GM04503 (cell line): Measurements from ENCODE around the gene DPP7.

Source experiments
- DNase-seq: peaks from one replicate; pipeline ENCODE4 v3.0.0-alpha.2; 2012; ENCODE audit warnings: low read depth

Gene DPP7

GRCh38 chr9:137086531-137087408 lies 27.8 kb downstream of the DPP7 start, which contains the start of gene MAN1B1:
TSS of gene MAN1B1 (plus strand) at chr9:137086985. CDS start at chr9:137087000, 15 bp downstream.
- DNase-seq, result peak; percentile 88

GRCh38 chr9:137085920-137086530 lies 28.5 kb downstream of the DPP7 start:
- DNase-seq, result no peak

- no peak for DNase-seq
Observed at GRCh38 chr9:137084526-137084925, 30.0 kb downstream of the DPP7 start.

- peak; percentile 87 for DNase-seq
Observed at GRCh38 chr9:137083394-137084004, 31.0 kb downstream of the DPP7 start.

- DNase-seq, result no peak
Observed at GRCh38 chr9:137082925-137083290, 31.6 kb downstream of the DPP7 start.

GRCh38 chr9:137082222-137082924 lies 32.2 kb downstream of the DPP7 start:
- no peak for DNase-seq

GRCh38 chr9:137080260-137081122 lies 34.0 kb downstream of the DPP7 start:
- DNase-seq, result no peak

GRCh38 chr9:137079401-137079787 lies 35.1 kb downstream of the DPP7 start:
- DNase-seq, result no peak

GRCh38 chr9:137078701-137079400 lies 35.7 kb downstream of the DPP7 start:
- no peak for DNase-seq

- no peak for DNase-seq
Observed at GRCh38 chr9:137077758-137078693, 36.5 kb downstream of the DPP7 start.

- no peak for DNase-seq
Observed at GRCh38 chr9:137077010-137077747, 37.4 kb downstream of the DPP7 start, which contains the start of gene UAP1L1. TSS of gene UAP1L1 (plus strand) at chr9:137077517. CDS start at chr9:137077533, 16 bp downstream.

- DNase-seq, result no peak
Observed at GRCh38 chr9:137076636-137077009, 37.9 kb downstream of the DPP7 start.

GRCh38 chr9:137075275-137075775 lies 39.2 kb downstream of the DPP7 start:
- DNase-seq, result no peak

GRCh38 chr9:137074657-137075274 lies 39.8 kb downstream of the DPP7 start:
- DNase-seq, result no peak

- DNase-seq, result no peak
Observed at GRCh38 chr9:137073992-137074399, 40.5 kb downstream of the DPP7 start.

GRCh38 chr9:137071282-137071681 lies 43.3 kb downstream of the DPP7 start:
- no peak for DNase-seq

GRCh38 chr9:137070906-137071275 lies 43.6 kb downstream of the DPP7 start:
- DNase-seq, result no peak

- no peak for DNase-seq
Observed at GRCh38 chr9:137070201-137070905, 44.2 kb downstream of the DPP7 start, which contains the start of gene SAPCD2. TSS of gene SAPCD2 (minus strand) at chr9:137070557. CDS start at chr9:137070460, 97 bp downstream.
